T47D (cell line): ENCODE results near the gene MYB.

Experiments used
- DNase-seq, 2 experiments: peaks; one replicate each; pipeline versions ENCODE4 v3.0.0 to v3.0.0-alpha.2; 2011 to 2012; ENCODE audit warnings: low read depth in 1 of 2, low spot score in 1 of 2
- JUND ChIP-seq: IDR thresholded peaks from 2 replicates; pipeline ENCODE4 v1.6.1; 2012; ENCODE audit warnings: low read depth
- in situ Hi-C: cut with HindIII; loops from 2 replicates; pipeline ENCODE4 v1.10.0; 2016; ENCODE audit warnings: low sequenced_read_pairs, low pct_unique_long_range_greater_than_20kb

The MYB gene

DNA sequence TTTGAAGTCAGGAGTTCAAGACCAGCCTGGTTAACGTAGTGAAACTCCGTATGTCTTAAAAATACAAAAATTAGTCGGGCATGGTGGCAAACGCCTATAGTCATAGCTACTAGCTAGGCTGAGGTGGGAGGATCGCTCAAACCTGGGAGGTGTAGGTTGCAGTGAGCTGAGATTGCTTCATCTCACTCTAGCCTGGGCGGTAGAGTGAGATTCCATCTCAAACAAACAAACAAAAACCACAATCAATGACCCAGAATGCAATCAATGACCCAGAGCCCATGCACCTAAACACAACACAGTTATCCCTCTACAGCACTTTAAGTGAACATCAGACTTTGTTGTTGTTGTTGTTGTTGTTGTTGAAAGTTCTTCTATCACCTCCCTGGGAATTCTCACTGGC lies 77.9 kb downstream of the MYB start:
- in situ Hi-C loops, result no loop called here
- TF ChIP-seq JUND, result no peak
- peak in 1 of 2 experiments; percentile 65 for DNase-seq

- TF ChIP-seq JUND, result no peak
- DNase-seq, result no peak
- in situ Hi-C loops, result no loop called here
Measured at GRCh38 chr6:135260612-135261011, 79.5 kb downstream of the MYB start.

GRCh38 chr6:135261872-135262725 lies 81.0 kb downstream of the MYB start:
- in situ Hi-C loops, result no loop called here
- TF ChIP-seq JUND, result no peak
- peak in 1 of 2 experiments; percentile 45 for DNase-seq

DNA sequence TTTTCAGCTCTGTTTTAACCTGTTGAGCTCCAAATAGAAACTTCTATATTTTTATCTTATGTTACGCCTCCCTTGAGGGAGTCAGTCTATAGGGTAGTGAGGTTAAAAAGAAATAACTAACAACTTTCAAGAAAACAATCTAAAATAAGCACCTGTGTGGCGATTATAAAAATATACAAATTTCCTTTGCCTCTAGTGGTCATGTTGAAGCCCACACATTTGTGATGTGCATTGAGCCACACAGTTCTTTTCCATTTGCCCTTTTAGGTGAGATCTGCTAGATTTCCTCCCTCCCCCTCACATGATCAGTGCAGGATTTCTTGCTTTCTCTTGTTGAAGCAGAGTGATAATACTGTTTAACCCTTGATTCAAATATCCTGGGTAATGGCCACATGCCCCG lies 84.2 kb downstream of the MYB start:
- in situ Hi-C loops, result no loop called here
- no peak for DNase-seq
- TF ChIP-seq JUND, result no peak

- in situ Hi-C loops, result no loop called here
- TF ChIP-seq JUND, result no peak
- DNase-seq, result no peak
Measured at GRCh38 chr6:135266675-135267074, 85.6 kb downstream of the MYB start.

DNA sequence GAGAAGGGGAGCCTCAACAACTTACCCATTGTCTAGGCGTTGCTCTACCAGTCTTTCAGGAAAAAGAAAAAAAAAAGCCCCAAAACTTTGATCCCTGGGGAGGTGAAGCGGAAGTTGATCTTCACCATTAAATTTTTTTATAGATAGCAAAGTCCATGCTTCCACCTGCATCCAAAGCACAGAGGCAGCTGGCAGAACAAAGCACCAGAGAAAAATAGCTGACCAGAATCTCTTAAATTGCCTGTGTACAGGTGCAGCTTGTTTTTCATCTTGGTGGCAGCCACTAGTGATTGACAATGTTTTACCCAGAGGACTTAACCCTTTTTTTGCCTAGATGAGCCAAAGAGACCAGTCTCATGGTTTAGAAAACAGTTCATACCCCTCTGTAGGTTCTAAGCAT lies 86.0 kb downstream of the MYB start:
- in situ Hi-C loops, result no loop called here
- TF ChIP-seq JUND, result no peak
- no peak for DNase-seq

GRCh38 chr6:135268263-135268662 lies 87.2 kb downstream of the MYB start:
- no peak for TF ChIP-seq JUND
- no peak for DNase-seq
- in situ Hi-C loops, result no loop called here

- in situ Hi-C loops, result no loop called here
- no peak for TF ChIP-seq JUND
- no peak for DNase-seq
Measured at GRCh38 chr6:135268740-135269139, 87.6 kb downstream of the MYB start.
